A549 (cell line): ENCODE results near the gene SSBP3. TPM values are rescaled to one million over a fixed set of nuclear protein-coding genes. Genes with fewer than 3 reads are reported as not detected.

Source experiments
- ATAC-seq, 2 experiments: fragments of 200-7000 bp in 1 of 2; fragments of >200 bp in 1 of 2; cut with Nextera tagmentation in 1 of 2; cut with Tn5 transposase in 1 of 2; 3 replicates each; pipeline versions ENCODE4 v1.8.0 to v1.9.1; 2018 to 2020; ENCODE audit warnings: mild to moderate bottlenecking in 1 of 2, moderate library complexity in 1 of 2
- CTCF ChIA-PET: fragments of 300-600 bp; sonication (Branson Sonifier 250); formaldehyde crosslinking; extraction: SDS; loops from one replicate; lab custom pipeline; 2021; ENCODE audit warnings: antibody characterized with exemption, inconsistent platforms; lab: Yijun Ruan, JAX
- POLR2A ChIA-PET: fragments of 350-600 bp; formaldehyde crosslinking; extraction: SDS; loops from one replicate; lab custom pipeline; 2021; ENCODE audit warnings: antibody characterized with exemption, inconsistent platforms; lab: Yijun Ruan, JAX
- DNase-seq, 2 experiments: peaks; one replicate each; pipeline versions ENCODE4 v3.0.0 to v3.0.0-alpha.2; 2011 to 2016; ENCODE audit warnings: low read depth in 1 of 2, low spot score in 1 of 2
- FAIRE-seq: peaks from 2 replicates; lab custom pipeline; 2011; peaks lifted over from hg19 to GRCh38; lab: Jason Lieb, UNC
- H3K27ac ChIP-seq, 2 experiments: fragments of >200 bp; sonication (Bioruptor Twin); formaldehyde crosslinking; 3 replicates each; pipeline ENCODE4 v1.5.1; 2016 to 2017
- H3K4me1 ChIP-seq: fragments of >200 bp; sonication (Bioruptor Twin); formaldehyde crosslinking; 3 replicates; pipeline ENCODE4 v1.6.1; 2016
- H3K4me2 ChIP-seq: fragments of >200 bp; sonication (Bioruptor Twin); formaldehyde crosslinking; 3 replicates; pipeline ENCODE4 v1.6.1; 2016
- H3K4me3 ChIP-seq: fragments of >200 bp; sonication (Bioruptor Twin); formaldehyde crosslinking; 3 replicates; pipeline ENCODE4 v1.5.1; 2016
- H3K9me3 ChIP-seq: fragments of >200 bp; sonication (Bioruptor Twin); formaldehyde crosslinking; 3 replicates; pipeline ENCODE4 v1.6.1; 2016
- CHD2 ChIP-seq: fragments of 150-350 bp; IDR thresholded peaks from 2 replicates; pipeline ENCODE4 v1.6.1; 2014; ENCODE audit warnings: low read length; ENCODE audit not compliant: partially characterized antibody
- EHF ChIP-seq: fragments of 250-450 bp; sonication (Bioruptor Pico); IDR thresholded peaks from 2 replicates; pipeline ENCODE4 v1.5.0; 2020; ENCODE audit warnings: mild to moderate bottlenecking
- EHMT2 ChIP-seq: fragments of 200-600 bp; sonication (generic); IDR thresholded peaks from 2 replicates; pipeline ENCODE4 v1.6.1; 2016; ENCODE audit warnings: antibody characterized with exemption, low read depth, mild to moderate bottlenecking, moderate library complexity
- ELK1 ChIP-seq: fragments of 150-350 bp; IDR thresholded peaks from 2 replicates; pipeline ENCODE4 v1.6.1; 2014; ENCODE audit warnings: low read depth, mild to moderate bottlenecking, low read length
- EP300 ChIP-seq, 2 experiments: fragments of >200 bp; sonication (Bioruptor Twin); formaldehyde crosslinking; IDR thresholded peaks; 2 replicates in 1 of 2; 3 replicates in 1 of 2; pipeline ENCODE4 v1.6.1; 2016 to 2017
- HDAC2 ChIP-seq: fragments of 200-600 bp; sonication (generic); IDR thresholded peaks from 2 replicates; pipeline ENCODE4 v1.6.1; 2016
- HOXB5 ChIP-seq: fragments of 250-450 bp; sonication (Bioruptor Pico); IDR thresholded peaks from 2 replicates; pipeline ENCODE4 v1.5.0; 2020; ENCODE audit warnings: mild to moderate bottlenecking, moderate library complexity
- JUN ChIP-seq, 2 experiments: fragments of >200 bp; sonication (Bioruptor Twin); formaldehyde crosslinking; IDR thresholded peaks; 2 replicates in 1 of 2; 3 replicates in 1 of 2; pipeline ENCODE4 v1.6.1; 2016 to 2017
- KDM1A ChIP-seq: fragments of 200-600 bp; sonication (generic); IDR thresholded peaks from 2 replicates; pipeline ENCODE4 v1.6.1; 2016; ENCODE audit warnings: low read depth, mild to moderate bottlenecking
- MAX ChIP-seq: IDR thresholded peaks from 2 replicates; pipeline ENCODE4 v1.6.1; 2012
- MAZ ChIP-seq: fragments of 150-350 bp; IDR thresholded peaks from 2 replicates; pipeline ENCODE4 v1.6.1; 2014; ENCODE audit warnings: antibody characterized with exemption, low read depth, low read length, borderline replicate concordance
- MYC ChIP-seq: IDR thresholded peaks from 2 replicates; pipeline ENCODE4 v1.6.1; 2012; ENCODE audit warnings: mild to moderate bottlenecking, inconsistent platforms, low read length, improper control_type of control experiment, borderline replicate concordance
- NPAS2 ChIP-seq: fragments of 250-450 bp; sonication (Bioruptor Pico); IDR thresholded peaks from 2 replicates; pipeline ENCODE4 v1.8.0; 2022; ENCODE audit warnings: mild to moderate bottlenecking, moderate library complexity, borderline replicate concordance
- NR3C1 ChIP-seq: fragments of >200 bp; sonication (Bioruptor Twin); formaldehyde crosslinking; IDR thresholded peaks from 3 replicates; pipeline ENCODE4 v1.6.1; 2017
- PHF8 ChIP-seq: fragments of 200-600 bp; sonication (generic); IDR thresholded peaks from 2 replicates; pipeline ENCODE4 v1.6.1; 2016; ENCODE audit warnings: low read depth, mild to moderate bottlenecking, antibody characterized with exemption, moderate library complexity, borderline replicate concordance
- POLR2A ChIP-seq: IDR thresholded peaks from 2 replicates; pipeline ENCODE4 v1.6.1; 2012; ENCODE audit warnings: mild to moderate bottlenecking, low read length
- RAD21 ChIP-seq, 2 experiments: fragments of >200 bp in 1 of 2; sonication (Bioruptor Twin) in 1 of 2; formaldehyde crosslinking in 1 of 2; IDR thresholded peaks in 1 of 2; conservative IDR thresholded peaks in 1 of 2; 2 replicates in 1 of 2; 3 replicates in 1 of 2; pipeline ENCODE4 v1.6.1; 2012 to 2018; ENCODE audit warnings: inconsistent platforms in 1 of 2
- RARB ChIP-seq: fragments of 250-450 bp; sonication (Bioruptor Pico); IDR thresholded peaks from 2 replicates; pipeline ENCODE4 v1.8.0; 2021; ENCODE audit warnings: mild to moderate bottlenecking, moderate library complexity
- RCOR1 ChIP-seq: fragments of 150-350 bp; IDR thresholded peaks from 2 replicates; pipeline ENCODE4 v1.6.1; 2014; ENCODE audit warnings: antibody characterized with exemption, low read length, low read depth
- RFX5 ChIP-seq: fragments of 450-650 bp; IDR thresholded peaks from 2 replicates; pipeline ENCODE4 v1.7.1; 2014; ENCODE audit warnings: antibody characterized with exemption, mild to moderate bottlenecking, moderate library complexity
- SREBF2 ChIP-seq: fragments of 450-650 bp; IDR thresholded peaks from 2 replicates; pipeline ENCODE4 v1.6.1; 2014; ENCODE audit warnings: mild to moderate bottlenecking, moderate library complexity
- TFCP2L1 ChIP-seq: fragments of 250-450 bp; sonication (Bioruptor Pico); IDR thresholded peaks from 2 replicates; pipeline ENCODE4 v1.5.0; 2021; ENCODE audit warnings: mild to moderate bottlenecking
- ZC3H11A ChIP-seq: fragments of 450-650 bp; IDR thresholded peaks from 2 replicates; pipeline ENCODE4 v1.6.1; 2014; ENCODE audit warnings: antibody characterized with exemption, mild to moderate bottlenecking
- ZFP36 ChIP-seq: fragments of 450-650 bp; IDR thresholded peaks from 2 replicates; pipeline ENCODE4 v1.6.1; 2014; ENCODE audit warnings: borderline replicate concordance; ENCODE audit not compliant: partially characterized antibody
- WGBS: methylation state at CpG from one replicate; pipeline ENCODE4 v1.1.6; 2017; ENCODE audit errors: missing lambda C conversion rate; 5-methylcytosine and 5-hydroxymethylcytosine counted together
- polyA plus RNA-seq, 4 experiments: library from polyadenylated mRNA; depleted of rRNA in 3 of 4; stranded (reverse); fragments of >200 nt; fragmentation: RNase III in 1 of 4; extraction: RNeasy Plus Mini Kit Qiagen cat#74134 plus additional on column Dnase treatment in 1 of 4; gene quantifications; 2 replicates in 3 of 4; 3 replicates in 1 of 4; pipeline ENCODE4 v1.2.3, GENCODE V29; 2011 to 2017
- TF ChIP-seq, protein P1 (sequence below): fragments of 200-600 bp; sonication (generic); IDR thresholded peaks from 2 replicates; pipeline ENCODE4 v1.6.1; 2016; ENCODE audit warnings: antibody characterized with exemption, mild to moderate bottlenecking, moderate library complexity
- TF ChIP-seq, protein P2 (sequence below): fragments of >200 bp; sonication (Bioruptor Twin); formaldehyde crosslinking; IDR thresholded peaks from 3 replicates; pipeline ENCODE4 v1.6.1; 2016

The SSBP3 gene
- polyA plus RNA-seq, 2 of the 4 experiments (the other 2 are of a cell fraction): 7.2 to 9.1 TPM

- TF ChIP-seq RCOR1: no peak
- no peak for TF ChIP-seq JUN (IDR thresholded peaks at IDR 0.05)
- no peak for TF ChIP-seq RARB (CRISPR knock-in tag)
- no peak for TF ChIP-seq RFX5
- no peak for TF ChIP-seq NPAS2 (CRISPR knock-in tag)
- no peak for TF ChIP-seq SREBF2
- TF ChIP-seq RAD21 (conservative IDR thresholded peaks at IDR 0.05 in 1 of 2, IDR thresholded peaks at IDR 0.05 in 1 of 2): no peak
- no peak for TF ChIP-seq MAZ
- no peak for TF ChIP-seq NR3C1
- no peak for TF ChIP-seq TFCP2L1 (CRISPR knock-in tag)
- TF ChIP-seq CHD2: no peak
- TF ChIP-seq ELK1: no peak
- ChIA-PET CTCF (interaction anchor here (0.7 kb wide), 1 partner anchor 14 kb away, joined by 3 read pairs; no protein-coding TSS in a partner anchor), POLR2A (no interaction called here)
- Histone ChIP-seq H3K4me3 (no peak overlapping the region), H3K9me3 (no peaks in the 10 kb centered on the region), H3K27ac (no peak overlapping the region), H3K4me1 (no peaks in the 10 kb centered on the region; the same call in 2 of the 3 replicates), H3K4me2 (no peak overlapping the region)
- FAIRE-seq (no peak), ATAC-seq (no peak), DNase-seq (no peak)
- 91% methylated on average over 3 of the region's 5 CpGs for WGBS
Measured at GRCh38 chr1:54302549-54302948, 103.6 kb downstream of the SSBP3 start.

DNA sequence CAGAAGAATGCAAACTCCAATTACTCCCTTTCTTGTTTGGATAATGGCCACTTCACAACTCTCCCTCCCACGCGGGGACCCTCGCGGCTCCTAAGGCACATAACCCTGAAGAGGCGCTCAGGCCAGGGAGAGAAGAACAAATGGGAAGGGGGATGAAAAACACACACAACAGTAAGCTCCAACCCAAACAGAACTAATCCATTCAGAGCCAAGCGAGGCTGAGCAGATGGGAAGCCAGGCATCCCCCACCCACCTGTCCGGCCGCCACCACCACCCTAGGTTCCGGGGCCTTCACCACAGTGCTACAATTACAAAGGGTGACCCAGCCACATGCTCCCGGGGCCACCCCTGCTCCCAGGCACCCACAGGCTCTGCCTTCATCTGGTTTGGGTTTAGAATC is 104.7 kb downstream of the SSBP3 start:
- no peak for TF ChIP-seq RAD21 (conservative IDR thresholded peaks at IDR 0.05 in 1 of 2, IDR thresholded peaks at IDR 0.05 in 1 of 2)
- no peak for TF ChIP-seq KDM1A
- no peak for TF ChIP-seq POLR2A
- TF ChIP-seq SREBF2: no peak
- TF ChIP-seq MAX: no peak
- TF ChIP-seq, protein P1, sequence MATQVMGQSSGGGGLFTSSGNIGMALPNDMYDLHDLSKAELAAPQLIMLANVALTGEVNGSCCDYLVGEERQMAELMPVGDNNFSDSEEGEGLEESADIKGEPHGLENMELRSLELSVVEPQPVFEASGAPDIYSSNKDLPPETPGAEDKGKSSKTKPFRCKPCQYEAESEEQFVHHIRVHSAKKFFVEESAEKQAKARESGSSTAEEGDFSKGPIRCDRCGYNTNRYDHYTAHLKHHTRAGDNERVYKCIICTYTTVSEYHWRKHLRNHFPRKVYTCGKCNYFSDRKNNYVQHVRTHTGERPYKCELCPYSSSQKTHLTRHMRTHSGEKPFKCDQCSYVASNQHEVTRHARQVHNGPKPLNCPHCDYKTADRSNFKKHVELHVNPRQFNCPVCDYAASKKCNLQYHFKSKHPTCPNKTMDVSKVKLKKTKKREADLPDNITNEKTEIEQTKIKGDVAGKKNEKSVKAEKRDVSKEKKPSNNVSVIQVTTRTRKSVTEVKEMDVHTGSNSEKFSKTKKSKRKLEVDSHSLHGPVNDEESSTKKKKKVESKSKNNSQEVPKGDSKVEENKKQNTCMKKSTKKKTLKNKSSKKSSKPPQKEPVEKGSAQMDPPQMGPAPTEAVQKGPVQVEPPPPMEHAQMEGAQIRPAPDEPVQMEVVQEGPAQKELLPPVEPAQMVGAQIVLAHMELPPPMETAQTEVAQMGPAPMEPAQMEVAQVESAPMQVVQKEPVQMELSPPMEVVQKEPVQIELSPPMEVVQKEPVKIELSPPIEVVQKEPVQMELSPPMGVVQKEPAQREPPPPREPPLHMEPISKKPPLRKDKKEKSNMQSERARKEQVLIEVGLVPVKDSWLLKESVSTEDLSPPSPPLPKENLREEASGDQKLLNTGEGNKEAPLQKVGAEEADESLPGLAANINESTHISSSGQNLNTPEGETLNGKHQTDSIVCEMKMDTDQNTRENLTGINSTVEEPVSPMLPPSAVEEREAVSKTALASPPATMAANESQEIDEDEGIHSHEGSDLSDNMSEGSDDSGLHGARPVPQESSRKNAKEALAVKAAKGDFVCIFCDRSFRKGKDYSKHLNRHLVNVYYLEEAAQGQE: no peak
- TF ChIP-seq EHMT2: no peak
- no peak for TF ChIP-seq NPAS2 (CRISPR knock-in tag)
- TF ChIP-seq MAZ: no peak
- TF ChIP-seq, protein P2, sequence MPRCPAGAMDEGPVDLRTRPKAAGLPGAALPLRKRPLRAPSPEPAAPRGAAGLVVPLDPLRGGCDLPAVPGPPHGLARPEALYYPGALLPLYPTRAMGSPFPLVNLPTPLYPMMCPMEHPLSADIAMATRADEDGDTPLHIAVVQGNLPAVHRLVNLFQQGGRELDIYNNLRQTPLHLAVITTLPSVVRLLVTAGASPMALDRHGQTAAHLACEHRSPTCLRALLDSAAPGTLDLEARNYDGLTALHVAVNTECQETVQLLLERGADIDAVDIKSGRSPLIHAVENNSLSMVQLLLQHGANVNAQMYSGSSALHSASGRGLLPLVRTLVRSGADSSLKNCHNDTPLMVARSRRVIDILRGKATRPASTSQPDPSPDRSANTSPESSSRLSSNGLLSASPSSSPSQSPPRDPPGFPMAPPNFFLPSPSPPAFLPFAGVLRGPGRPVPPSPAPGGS: no peak
- no peak for TF ChIP-seq PHF8
- no peak for TF ChIP-seq EP300 (IDR thresholded peaks at IDR 0.05)
- no peak for TF ChIP-seq HOXB5 (CRISPR knock-in tag)
- no peak for TF ChIP-seq HDAC2
- TF ChIP-seq JUN (IDR thresholded peaks at IDR 0.05): no peak
- no peak for TF ChIP-seq EHF (CRISPR knock-in tag)
- TF ChIP-seq ZC3H11A: no peak
- TF ChIP-seq MYC: no peak
- TF ChIP-seq ZFP36: no peak
- H3K9me3 ChIP-seq: no peaks in the 10 kb centered on the region
- DNase-seq (no peak), FAIRE-seq (no peak), ATAC-seq (no peak)
- 96% methylated on average over 10 of the region's 10 CpGs for WGBS
- H3K4me3 ChIP-seq: no peak overlapping the region
- POLR2A ChIA-PET: no interaction called here
- no peak overlapping the region for H3K27ac ChIP-seq
- H3K4me2 ChIP-seq: no peak overlapping the region
- CTCF ChIA-PET: interaction anchor here (1.3 kb wide), 1 partner anchor 8 kb away, joined by 3 read pairs; no protein-coding TSS in a partner anchor
- no peaks in the 10 kb centered on the region; the same call in 2 of the 3 replicates for H3K4me1 ChIP-seq
